ENCODE data around the gene TUB.
A peak's percentile ranks its signal among the peaks of the same experiment; 100 is the strongest.

TUB gene

GRCh38 chr11:8069771-8070170 is 11.2 kb upstream of the TUB start:
- DNase-seq: no peak

- peak; percentile 42 for DNase-seq
These were observed 10.4 kb upstream of the TUB start for GRCh38 chr11:8070417-8071115.

- DNase-seq: no peak
These were observed 9.1 kb upstream of the TUB start for GRCh38 chr11:8071616-8072581.

GRCh38 chr11:8075119-8075726 is 5.8 kb upstream of the TUB start:
- no peak for DNase-seq

GRCh38 chr11:8079111-8079675 is 1.8 kb upstream of the TUB start:
- DNase-seq: no peak

GRCh38 chr11:8080069-8080670 is 841 bp upstream of the TUB start:
- DNase-seq: no peak

GRCh38 chr11:8081591-8082250 is 710 bp downstream of the TUB start:
- peak; percentile 26 for DNase-seq

GRCh38 chr11:8082391-8083087 is 1.5 kb downstream of the TUB start:
- DNase-seq: peak; percentile 28

- no peak for DNase-seq
These were observed 2.0 kb downstream of the TUB start for GRCh38 chr11:8083088-8083395.

GRCh38 chr11:8083871-8084281 is 2.9 kb downstream of the TUB start:
- DNase-seq: no peak

- DNase-seq: no peak
These were observed 3.3 kb downstream of the TUB start for GRCh38 chr11:8084352-8084751.

GRCh38 chr11:8085011-8085645 is 4.1 kb downstream of the TUB start:
- DNase-seq: no peak

GRCh38 chr11:8086001-8086479 is 5.0 kb downstream of the TUB start:
- DNase-seq: peak; percentile 43

GRCh38 chr11:8086571-8086970 is 5.6 kb downstream of the TUB start:
- no peak for DNase-seq

GRCh38 chr11:8087185-8087584 is 6.2 kb downstream of the TUB start:
- DNase-seq: no peak

GRCh38 chr11:8087756-8088155 is 6.7 kb downstream of the TUB start:
- no peak for DNase-seq

GRCh38 chr11:8089791-8090510 is 8.9 kb downstream of the TUB start:
- no peak for DNase-seq

- DNase-seq: peak; percentile 41
These were observed 9.7 kb downstream of the TUB start for GRCh38 chr11:8090756-8091155.

GRCh38 chr11:8091721-8092120 is 10.7 kb downstream of the TUB start:
- no peak for DNase-seq
